GM12878 (cell line): ENCODE data around the gene COMMD10. TPM values are rescaled to one million over a fixed set of nuclear protein-coding genes. Genes with fewer than 3 reads are reported as not detected.

Experiments used
- ATAC-seq: fragments of 200-7000 bp; cut with Tn5 transposase; 3 replicates; pipeline ENCODE4 v1.9.1; 2020; ENCODE audit warnings: mild to moderate bottlenecking, moderate library complexity
- BruUV-seq: library from RNA; stranded (reverse); fragments of 400-500 nt; replicated peaks from 2 replicates; lab custom pipeline; 2021; lab: Mats Ljungman, UMichigan
- CTCF ChIA-PET: fragments of 300-600 bp; sonication (Branson Sonifier 250); formaldehyde crosslinking; extraction: SDS; loops from one replicate; lab custom pipeline; 2021; ENCODE audit warnings: inconsistent platforms; lab: Yijun Ruan, JAX
- POLR2A ChIA-PET: fragments of 350-600 bp; formaldehyde crosslinking; extraction: SDS; loops from one replicate; lab custom pipeline; 2021; ENCODE audit warnings: inconsistent platforms; lab: Charles Lee
- RAD21 ChIA-PET: fragments of 300-600 bp; sonication (Branson Sonifier 250); formaldehyde crosslinking; loops from one replicate; lab custom pipeline; 2023; ENCODE audit warnings: antibody characterized with exemption; ENCODE audit not compliant: unreplicated experiment; lab: Charles Lee
- SMC1A ChIA-PET: fragments of 300-600 bp; sonication (Branson Sonifier 250); formaldehyde crosslinking; loops from one replicate; lab custom pipeline; 2023; ENCODE audit not compliant: unreplicated experiment, uncharacterized antibody; lab: Charles Lee
- DNase-seq: peaks from one replicate; pipeline ENCODE4 v3.0.0-alpha.2; 2011; ENCODE audit warnings: low read depth, low spot score
- FAIRE-seq: peaks from 3 replicates; lab custom pipeline; 2011; peaks lifted over from hg19 to GRCh38; lab: Jason Lieb, UNC
- H2AFZ ChIP-seq: 2 replicates; pipeline ENCODE4 v1.6.0; 2011; ENCODE audit warnings: low read depth, low read length, control low read depth; ENCODE audit not compliant: control insufficient read depth
- H3K27ac ChIP-seq: 2 replicates; pipeline ENCODE4 v1.5.1; 2011; ENCODE audit warnings: control low read depth; ENCODE audit not compliant: control insufficient read depth, insufficient read depth
- H3K27me3 ChIP-seq, 2 experiments: replicated peaks in 1 of 2; 2 replicates each; pipeline versions ENCODE4 v1.6.0 to v1.6.1; 2011; ENCODE audit warnings: low read length in 1 of 2; ENCODE audit not compliant: control insufficient read depth in 2 of 2, insufficient read depth in 2 of 2
- H3K36me3 ChIP-seq, 2 experiments: 2 replicates each; pipeline ENCODE4 v1.5.1; 2011; ENCODE audit warnings: low read length in 1 of 2; ENCODE audit not compliant: control insufficient read depth in 2 of 2, insufficient read depth in 2 of 2
- H3K4me1 ChIP-seq: 2 replicates; pipeline ENCODE4 v1.6.1; 2011; ENCODE audit warnings: mild to moderate bottlenecking, low read length, moderate library complexity, mixed read lengths; ENCODE audit not compliant: control insufficient read depth, insufficient read depth
- H3K4me2 ChIP-seq: 2 replicates; pipeline ENCODE4 v1.6.0; 2011; ENCODE audit warnings: control low read depth; ENCODE audit not compliant: control insufficient read depth, insufficient read depth
- H3K4me3 ChIP-seq: fragments of 200-600 bp; sonication (generic); 2 replicates; pipeline ENCODE4 v1.5.1; 2016
- H3K79me2 ChIP-seq: 2 replicates; pipeline ENCODE4 v1.6.0; 2011; ENCODE audit warnings: low read length; ENCODE audit not compliant: control insufficient read depth, insufficient read depth
- H3K9ac ChIP-seq: 2 replicates; pipeline ENCODE4 v1.8.0; 2011; ENCODE audit warnings: low read length, control low read depth, mixed read lengths; ENCODE audit not compliant: control insufficient read depth, insufficient read depth
- H3K9me3 ChIP-seq: replicated peaks from 3 replicates; pipeline ENCODE4 v1.5.1; 2011; ENCODE audit warnings: mild to moderate bottlenecking, low read length; ENCODE audit not compliant: control insufficient read depth, insufficient read depth
- H4K20me1 ChIP-seq: 2 replicates; pipeline ENCODE4 v1.6.0; 2011; ENCODE audit not compliant: control insufficient read depth, insufficient read depth
- ASH2L ChIP-seq: fragments of 300-600, 200-600 bp; sonication (generic); IDR thresholded peaks from 2 replicates; pipeline ENCODE4 v1.6.1; 2017; ENCODE audit warnings: low read depth, mild to moderate bottlenecking, borderline replicate concordance
- BMI1 ChIP-seq: fragments of 450-650 bp; IDR thresholded peaks from 2 replicates; pipeline ENCODE4 v1.6.1; 2016; ENCODE audit warnings: mild to moderate bottlenecking, moderate library complexity, borderline replicate concordance
- CEBPB ChIP-seq, 2 experiments: fragments of 150-350 bp in 1 of 2; IDR thresholded peaks; 2 replicates each; pipeline ENCODE4 v1.6.1; 2012 to 2014; ENCODE audit warnings: low read depth in 2 of 2, low read length in 2 of 2, borderline replicate concordance in 1 of 2, inconsistent platforms in 1 of 2
- FOXK2 ChIP-seq: fragments of 450-650 bp; IDR thresholded peaks from 2 replicates; pipeline ENCODE4 v1.6.1; 2017; ENCODE audit warnings: mild to moderate bottlenecking, moderate library complexity
- HDAC2 ChIP-seq: fragments of 200-600 bp; sonication (generic); IDR thresholded peaks from 2 replicates; pipeline ENCODE4 v1.6.1; 2017
- NFXL1 ChIP-seq: fragments of 450-650 bp; IDR thresholded peaks from 2 replicates; pipeline ENCODE4 v1.6.1; 2017; ENCODE audit warnings: antibody characterized with exemption, mild to moderate bottlenecking, borderline replicate concordance
- PRDM15 ChIP-seq: fragments of 450-650 bp; formaldehyde crosslinking; IDR thresholded peaks from 2 replicates; pipeline ENCODE4 v1.4.0; 2020; ENCODE audit warnings: mild to moderate bottlenecking, moderate library complexity
- RB1 ChIP-seq: fragments of 450-650 bp; formaldehyde crosslinking; IDR thresholded peaks from 2 replicates; pipeline ENCODE4 v1.6.1; 2017; ENCODE audit warnings: mild to moderate bottlenecking, borderline replicate concordance
- SP1 ChIP-seq: IDR thresholded peaks from one replicate; pipeline ENCODE4 v1.6.1; 2011; ENCODE audit warnings: low read depth, low read length
- SUZ12 ChIP-seq: fragments of 200-600 bp; sonication (generic); IDR thresholded peaks from one replicate; pipeline ENCODE4 v1.6.1; 2018; ENCODE audit warnings: antibody characterized with exemption, mild to moderate bottlenecking; ENCODE audit not compliant: unreplicated experiment
- ZBTB33 ChIP-seq: fragments of 450-650 bp; IDR thresholded peaks from 2 replicates; pipeline ENCODE4 v1.6.1; 2017; ENCODE audit warnings: mild to moderate bottlenecking
- ZNF207 ChIP-seq: fragments of 450-650 bp; IDR thresholded peaks from 2 replicates; pipeline ENCODE4 v1.6.1; 2014; ENCODE audit warnings: antibody characterized with exemption, mild to moderate bottlenecking, borderline replicate concordance
- WGBS: methylation state at CpG from one replicate; pipeline ENCODE4 v1.1.6; 2016; ENCODE audit warnings: low lambda C conversion rate; ENCODE audit not compliant: insufficient replicate concordance, insufficient coverage; ENCODE audit errors: missing lambda C conversion rate; 5-methylcytosine and 5-hydroxymethylcytosine counted together
- in situ Hi-C: fragments of 300-500 bp; cut with MboI; formaldehyde crosslinking; loops from 9 replicates; pipeline ENCODE4 v1.14.3; 2018; ENCODE audit warnings: mixed read lengths
- intact Hi-C: fragments of 100-400 bp; cut with micrococcal nuclease; formaldehyde crosslinking; loops from one replicate; pipeline ENCODE4 v1.14.2; 2022; ENCODE audit not compliant: unreplicated experiment
- polyA plus RNA-seq, 11 experiments: library from polyadenylated mRNA; depleted of rRNA in 4 of 11; unstranded in 6 of 11; stranded (reverse) in 5 of 11; fragments of >200 nt; fragmentation: Nextera tagmentation in 4 of 11; fragmentation: Illumina TruSeq in 1 of 11; extraction: Ambion mirVana in 4 of 11; extraction: Trizol in 1 of 11; gene quantifications; 1 replicate in 1 of 11; 2 replicates in 10 of 11; pipeline versions ENCODE4 v1.2.1 to v1.2.3, GENCODE V29; 2011 to 2016; ENCODE audit warnings: inconsistent platforms in 2 of 11, missing spikeins in 2 of 11, low read depth in 1 of 11
- total RNA-seq, 4 experiments: library from RNA; depleted of rRNA in 3 of 4; stranded (reverse); fragments of >200 nt in 3 of 4; fragmentation: Illumina TruSeq in 1 of 4; extraction: Trizol in 1 of 4; gene quantifications; 2 replicates each; pipeline versions ENCODE4 v1.2.1 to v1.2.3, GENCODE V29; 2013 to 2021

Gene COMMD10
- total and polyA plus RNA-seq, 10 of the 15 experiments (the other 5 are each of a cell fraction or from before 2014, with no cell fraction given): 19.6 to 98.7 (median 28.0) TPM

- 52% methylated on average over 3 of the region's 3 CpGs for whole genome bisulfite sequencing
- no peak overlapping the region for H3K4me3 ChIP-seq
- no peak for FAIRE-seq
- H2AFZ ChIP-seq: no peak overlapping the region
- H3K9ac ChIP-seq: no peak overlapping the region
- H3K4me1 ChIP-seq: no peaks in the 10 kb centered on the region
- RAD21 ChIA-PET: no interaction called here
- H3K4me2 ChIP-seq: no peak overlapping the region
- CTCF ChIA-PET: interaction anchor here (1.4 kb wide), 1 partner anchor 10 kb away, joined by 7 read pairs; no protein-coding TSS in a partner anchor
- H3K27ac ChIP-seq: no peak overlapping the region
- H3K36me3 ChIP-seq: no peaks in the 10 kb centered on the region
- no peaks in the 10 kb centered on the region for H3K79me2 ChIP-seq
- no peak for TF ChIP-seq NFXL1
- no peak for TF ChIP-seq ASH2L
- TF ChIP-seq, all 136 proteins: peak for 0
- BruUV-seq: no TSS peak
- POLR2A ChIA-PET: no interaction called here
- SMC1A ChIA-PET: interaction anchor here (0.6 to 1.2 kb wide), 4 partner anchors 10 to 383 kb away, joined by 3 read pairs; no protein-coding TSS in a partner anchor
- Histone ChIP-seq H3K27me3 (no peaks in the 10 kb centered on the region), H4K20me1 (no peaks in the 10 kb centered on the region), H3K9me3 (no peaks in the 10 kb centered on the region; the same call in 1 of the 3 replicates)
- in situ Hi-C loops: no loop called here
- DNase-seq: no peak
- intact Hi-C loops: no loop called here
- no peak for ATAC-seq
Observed at GRCh38 chr5:116229131-116229689, 144.4 kb downstream of the COMMD10 start.

DNA sequence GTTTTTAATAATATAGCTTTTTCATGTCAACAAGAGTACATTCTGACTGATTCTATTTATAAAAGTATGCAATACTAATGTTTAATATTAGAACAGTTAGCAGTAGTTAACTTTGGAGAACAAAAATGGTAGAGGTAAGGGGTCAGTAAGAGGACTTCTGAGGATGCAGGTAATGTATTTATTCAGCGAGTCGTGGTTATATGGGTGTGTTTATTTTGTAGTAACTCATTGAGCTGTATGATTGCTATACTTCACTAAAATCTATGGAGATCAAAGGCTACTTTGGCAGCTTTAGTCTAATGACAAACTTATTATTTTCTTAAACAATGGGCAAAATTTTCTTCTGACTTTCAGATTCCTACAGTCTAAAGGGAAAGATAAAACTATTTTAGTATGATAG is 146.5 kb downstream of the COMMD10 start:
- Histone ChIP-seq H3K27ac (no peak overlapping the region), H2AFZ (no peak overlapping the region), H3K9me3 (no peaks in the 10 kb centered on the region), H3K27me3 (no peaks in the 10 kb centered on the region), H3K4me2 (no peak overlapping the region), H3K4me1 (no peaks in the 10 kb centered on the region), H3K9ac (no peak overlapping the region), H4K20me1 (no peaks in the 10 kb centered on the region), H3K36me3 (no peaks in the 10 kb centered on the region), H3K79me2 (no peaks in the 10 kb centered on the region), H3K4me3 (no peak overlapping the region)
- CTCF ChIA-PET: interaction anchor here (0.8 to 1.5 kb wide), 3 partner anchors 9 to 66 kb away, joined by 3 to 7 read pairs (median 3); no protein-coding TSS in a partner anchor
- intact Hi-C loops (no loop called here), in situ Hi-C loops (no loop called here)
- POLR2A ChIA-PET: no interaction called here
- no peak for ATAC-seq
- no peak for DNase-seq
- FAIRE-seq: no peak
- WGBS: 98% methylated on average over 2 of the region's 2 CpGs
- no TSS peak for BruUV-seq
- SMC1A ChIA-PET: interaction anchor here (0.6 to 1.5 kb wide), 8 partner anchors 10 to 716 kb away, joined by 3 to 5 read pairs (median 3); no protein-coding TSS in a partner anchor
- RAD21 ChIA-PET: interaction anchor here (0.7 to 0.9 kb wide), 2 partner anchors 128 to 136 kb away, joined by 3 read pairs; no protein-coding TSS in a partner anchor
- no peak for TF ChIP-seq RB1
- no peak for TF ChIP-seq FOXK2
- no peak for TF ChIP-seq ZBTB33
- TF ChIP-seq BMI1: no peak
- TF ChIP-seq ZNF207: no peak
- TF ChIP-seq HDAC2: no peak
- TF ChIP-seq CEBPB (IDR thresholded peaks at IDR 0.05; ENCODE audit: borderline replicate concordance in 1 of 2, low read depth in 2 of 2, low read length in 2 of 2): no peak
- no peak for TF ChIP-seq SP1
- TF ChIP-seq SUZ12: no peak
- TF ChIP-seq PRDM15 (CRISPR knock-in tag): no peak
